Glutamatergic neuron (in vitro differentiated cells): ENCODE results near the gene CXXC4. TPM values are rescaled to one million over a fixed set of nuclear protein-coding genes. Genes with fewer than 3 reads are reported as not detected.

Experiments
- DNase-seq: peaks from one replicate; pipeline ENCODE4 v3.0.0; 2022
- H3K27ac Mint-ChIP-seq: one replicate; pipeline ENCODE4 v1.8.0; 2020; ENCODE audit warnings: mild to moderate bottlenecking, mixed read lengths, inconsistent platforms; ENCODE audit not compliant: unreplicated experiment
- H3K27me3 Mint-ChIP-seq: one replicate; pipeline ENCODE4 v1.8.0; 2020; ENCODE audit warnings: mild to moderate bottlenecking, moderate library complexity, mixed read lengths, inconsistent platforms; ENCODE audit not compliant: unreplicated experiment
- H3K36me3 Mint-ChIP-seq: one replicate; pipeline ENCODE4 v1.8.0; 2020; ENCODE audit warnings: mild to moderate bottlenecking, mixed read lengths, inconsistent platforms; ENCODE audit not compliant: unreplicated experiment
- H3K4me1 Mint-ChIP-seq: one replicate; pipeline ENCODE4 v1.8.0; 2020; ENCODE audit warnings: mild to moderate bottlenecking, low read depth, mixed read lengths, inconsistent platforms; ENCODE audit not compliant: unreplicated experiment
- H3K4me3 Mint-ChIP-seq: one replicate; pipeline ENCODE4 v1.8.0; 2020; ENCODE audit warnings: mild to moderate bottlenecking, mixed read lengths, inconsistent platforms; ENCODE audit not compliant: unreplicated experiment
- H3K9me3 Mint-ChIP-seq: one replicate; pipeline ENCODE4 v1.8.0; 2020; ENCODE audit warnings: mild to moderate bottlenecking, moderate library complexity, mixed read lengths, inconsistent platforms; ENCODE audit not compliant: unreplicated experiment
- CTCF ChIP-seq: fragments of 200-600 bp; sonication (generic); IDR thresholded peaks from one replicate; pipeline ENCODE4 v1.5.0; 2021; ENCODE audit not compliant: partially characterized antibody, unreplicated experiment
- total RNA-seq: library from RNA; stranded (reverse); fragmentation: NEBNext Ultra II Directional; extraction: Animal tissue kit (Norgen Biotek cat#: 25700); gene quantifications from one replicate; pipeline ENCODE4 v1.2.1, GENCODE V29; 2021; ENCODE audit not compliant: unreplicated experiment

The CXXC4 gene
- total RNA-seq, 1 donor from 2014 or later, result 21.8 TPM

- Mint-ChIP-seq H3K9me3 (no peaks in the 10 kb centered on the region), H3K36me3 (no peaks in the 10 kb centered on the region), H3K4me1 (peaks cover 5% of the 10 kb centered on the region), H3K27ac (no peak overlapping the region), H3K4me3 (no peak overlapping the region), H3K27me3 (no peaks in the 10 kb centered on the region)
- DNase-seq, result no peak
- TF ChIP-seq CTCF, result no peak
Measured at GRCh38 chr4:104449537-104449936, 45.2 kb downstream of the CXXC4 start.

DNA sequence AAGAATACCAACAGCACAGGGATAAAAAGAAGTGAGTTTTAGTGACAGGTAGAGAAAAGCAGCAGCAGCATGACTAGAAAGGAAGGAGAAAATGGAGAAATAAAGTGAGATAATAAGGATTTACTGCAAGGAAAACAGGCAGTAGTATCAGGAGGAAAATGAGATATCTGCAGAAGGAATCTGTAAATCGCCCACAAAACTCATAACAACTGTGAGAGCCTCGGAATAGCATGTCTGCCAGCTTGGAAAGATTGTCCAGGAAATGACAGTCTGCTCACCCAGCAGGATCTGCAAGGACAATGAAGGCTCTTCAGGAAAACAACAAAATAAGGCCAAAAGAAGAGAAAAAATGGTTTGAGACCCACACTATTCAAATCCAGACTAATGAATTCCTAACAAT lies 47.4 kb downstream of the CXXC4 start:
- Mint-ChIP-seq H3K4me3 (no peak overlapping the region), H3K36me3 (no peaks in the 10 kb centered on the region), H3K27ac (no peak overlapping the region), H3K4me1 (peaks cover 5% of the 10 kb centered on the region), H3K27me3 (no peaks in the 10 kb centered on the region), H3K9me3 (no peaks in the 10 kb centered on the region)
- no peak for DNase-seq
- TF ChIP-seq CTCF, result no peak

- H3K4me3 Mint-ChIP-seq, result no peak overlapping the region
- peaks cover under 1% of the 10 kb centered on the region for H3K4me1 Mint-ChIP-seq
- H3K9me3 Mint-ChIP-seq, result no peaks in the 10 kb centered on the region
- H3K36me3 Mint-ChIP-seq, result no peaks in the 10 kb centered on the region
- DNase-seq, result no peak
- no peak overlapping the region for H3K27ac Mint-ChIP-seq
- H3K27me3 Mint-ChIP-seq, result no peaks in the 10 kb centered on the region
- no peak for TF ChIP-seq CTCF
Measured at GRCh38 chr4:104446431-104447278, 48.0 kb downstream of the CXXC4 start.

DNA sequence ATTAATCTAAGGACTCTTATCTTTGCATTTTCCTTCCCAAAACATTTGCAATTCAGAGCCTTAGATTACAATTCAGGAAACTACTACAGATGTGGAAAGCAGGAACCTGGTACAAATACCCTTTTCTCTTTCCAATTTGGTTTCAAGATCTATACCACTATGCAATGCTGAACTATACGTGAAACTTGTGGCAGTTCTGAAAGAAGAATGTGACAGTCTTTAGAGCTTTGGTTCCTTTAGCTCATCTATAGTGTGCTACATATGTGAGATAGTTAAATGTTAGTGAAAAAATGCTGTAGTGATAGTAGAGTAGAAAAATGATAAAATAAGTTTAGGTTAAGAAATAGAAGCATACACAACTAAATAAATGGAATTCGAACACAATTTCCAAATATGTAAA lies 50.0 kb downstream of the CXXC4 start:
- Mint-ChIP-seq H3K4me1 (no peaks in the 10 kb centered on the region), H3K36me3 (no peaks in the 10 kb centered on the region), H3K9me3 (no peaks in the 10 kb centered on the region), H3K4me3 (no peak overlapping the region), H3K27ac (no peak overlapping the region), H3K27me3 (no peaks in the 10 kb centered on the region)
- no peak for TF ChIP-seq CTCF
- no peak for DNase-seq

GRCh38 chr4:104436542-104436941 lies 58.2 kb downstream of the CXXC4 start:
- TF ChIP-seq CTCF, result no peak
- no peak for DNase-seq
- H3K27ac Mint-ChIP-seq, result no peak overlapping the region
- H3K27me3 Mint-ChIP-seq, result no peaks in the 10 kb centered on the region
- peaks cover 1% of the 10 kb centered on the region for H3K4me1 Mint-ChIP-seq
- no peaks in the 10 kb centered on the region for H3K9me3 Mint-ChIP-seq
- H3K4me3 Mint-ChIP-seq, result no peak overlapping the region
- H3K36me3 Mint-ChIP-seq, result no peaks in the 10 kb centered on the region
